Natural killer cell treated with Interleukin-12 subunit alpha and Interleukin-12 subunit beta and Interleukin-15 and Interleukin-18, amount 100 ng/mL, for 72 hours (primary cell): ENCODE results near the gene PLCG2. TPM values are rescaled to one million over a fixed set of nuclear protein-coding genes. Genes with fewer than 3 reads are reported as not detected.
A peak's percentile ranks its signal among the peaks of the same experiment; 100 is the strongest.

Experiments used
- ATAC-seq, 2 donors: fragments of 150-1000 bp; cut with Tn5 transposase in 1 of 2; sonication (Bioruptor Pico), chemical (Tn5 transposase) in 1 of 2; 2 replicates each; pipeline ENCODE4 v1.10.0; 2021
- DNase-seq: peaks from one replicate; pipeline ENCODE4 v3.0.0; 2022; ENCODE audit warnings: low spot score
- H3K27ac Mint-ChIP-seq, 2 donors: 1 replicate in 1 of 2; 2 replicates in 1 of 2; pipeline ENCODE4 v1.8.0; 2022; ENCODE audit warnings: mixed read lengths in 2 of 2, mild to moderate bottlenecking in 1 of 2, moderate library complexity in 1 of 2
- H3K27me3 Mint-ChIP-seq, 2 donors: 1 replicate in 1 of 2; 2 replicates in 1 of 2; pipeline ENCODE4 v1.8.0; 2022; ENCODE audit warnings: mixed read lengths in 2 of 2
- H3K36me3 Mint-ChIP-seq: one replicate; pipeline ENCODE4 v1.8.0; 2022; ENCODE audit warnings: mixed read lengths
- H3K4me1 Mint-ChIP-seq, 2 donors: 1 replicate in 1 of 2; 2 replicates in 1 of 2; pipeline ENCODE4 v1.8.0; 2022; ENCODE audit warnings: low read depth in 2 of 2, mixed read lengths in 2 of 2, mild to moderate bottlenecking in 1 of 2
- H3K4me3 Mint-ChIP-seq: one replicate; pipeline ENCODE4 v1.8.0; 2022; ENCODE audit warnings: mixed read lengths
- H3K9me3 Mint-ChIP-seq: 2 replicates; pipeline ENCODE4 v1.8.0; 2022; ENCODE audit warnings: mixed read lengths
- total RNA-seq, 2 donors: library from RNA; stranded (reverse); gene quantifications; one replicate each; pipeline ENCODE4 v1.2.3, GENCODE V29; 2022

Gene PLCG2
- total RNA-seq, 2 donors from 2014 or later = 73.4 to 101 TPM

GRCh38 chr16:81899601-81900000, 120.5 kb downstream of the PLCG2 start:
- Mint-ChIP-seq H3K4me3 (no peak overlapping the region), H3K27me3 (no peaks in the 10 kb centered on the region), H3K4me1 (peaks cover 0 to 12% of the 10 kb centered on the region in 2 donors), H3K9me3 (no peaks in the 10 kb centered on the region), H3K36me3 (peaks cover 11% of the 10 kb centered on the region), H3K27ac (no peak overlapping the region)
- DNase-seq (no peak), ATAC-seq (no peak)

GRCh38 chr16:81900014-81900413, 120.9 kb downstream of the PLCG2 start:
- Mint-ChIP-seq H3K4me1 (peaks cover 0 to 12% of the 10 kb centered on the region in 2 donors), H3K36me3 (peaks cover 9% of the 10 kb centered on the region), H3K9me3 (no peaks in the 10 kb centered on the region), H3K27me3 (no peaks in the 10 kb centered on the region), H3K27ac (no peak overlapping the region), H3K4me3 (no peak overlapping the region)
- DNase-seq (no peak), ATAC-seq (no peak)

- no peaks in the 10 kb centered on the region for H3K27me3 Mint-ChIP-seq
These were observed 121.4 kb downstream of the PLCG2 start for GRCh38 chr16:81900456-81900855.

GRCh38 chr16:81901484-81901883, 122.4 kb downstream of the PLCG2 start:
- peaks cover 0 to 12% of the 10 kb centered on the region in 2 donors for H3K4me1 Mint-ChIP-seq
- H3K27ac Mint-ChIP-seq = no peak overlapping the region
- DNase-seq (no peak), ATAC-seq (no peak)
- H3K9me3 Mint-ChIP-seq = no peaks in the 10 kb centered on the region
- no peaks in the 10 kb centered on the region for H3K27me3 Mint-ChIP-seq
- no peak overlapping the region for H3K4me3 Mint-ChIP-seq
- peaks cover 8% of the 10 kb centered on the region for H3K36me3 Mint-ChIP-seq

More at GRCh38 chr16:81900456-81900855, 121.4 kb downstream of the PLCG2 start:
- H3K4me3 Mint-ChIP-seq = no peak overlapping the region
- ATAC-seq (no peak), DNase-seq (no peak)
- no peak overlapping the region for H3K27ac Mint-ChIP-seq
- H3K36me3 Mint-ChIP-seq = peaks cover 8% of the 10 kb centered on the region
- H3K9me3 Mint-ChIP-seq = no peaks in the 10 kb centered on the region
- peaks cover 0 to 12% of the 10 kb centered on the region in 2 donors for H3K4me1 Mint-ChIP-seq

GRCh38 chr16:81902025-81902424, 122.9 kb downstream of the PLCG2 start:
- peaks cover 4% of the 10 kb centered on the region for H3K36me3 Mint-ChIP-seq
- no peaks in the 10 kb centered on the region for H3K9me3 Mint-ChIP-seq
- no peaks in the 10 kb centered on the region for H3K27me3 Mint-ChIP-seq
- DNase-seq (no peak), ATAC-seq (no peak)
- peaks cover 0 to 12% of the 10 kb centered on the region in 2 donors for H3K4me1 Mint-ChIP-seq
- no peak overlapping the region for H3K4me3 Mint-ChIP-seq
- no peak overlapping the region for H3K27ac Mint-ChIP-seq

GRCh38 chr16:81904320-81904719, 125.2 kb downstream of the PLCG2 start:
- Mint-ChIP-seq H3K36me3 (no peaks in the 10 kb centered on the region), H3K4me1 (peaks cover 0 to 15% of the 10 kb centered on the region in 2 donors), H3K27me3 (no peaks in the 10 kb centered on the region), H3K9me3 (no peaks in the 10 kb centered on the region), H3K4me3 (no peak overlapping the region), H3K27ac (no peak overlapping the region)
- ATAC-seq = no peak
- DNase-seq = no peak

GRCh38 chr16:81905277-81905676, 126.2 kb downstream of the PLCG2 start:
- ATAC-seq (no peak), DNase-seq (no peak)
- Mint-ChIP-seq H3K27ac (no peak overlapping the region), H3K4me3 (no peak overlapping the region), H3K9me3 (no peaks in the 10 kb centered on the region), H3K27me3 (no peaks in the 10 kb centered on the region), H3K4me1 (peaks cover 0 to 15% of the 10 kb centered on the region in 2 donors), H3K36me3 (no peaks in the 10 kb centered on the region)

GRCh38 chr16:81907681-81908080, 128.6 kb downstream of the PLCG2 start:
- Mint-ChIP-seq H3K27me3 (no peaks in the 10 kb centered on the region), H3K36me3 (no peaks in the 10 kb centered on the region), H3K27ac (no peak overlapping the region), H3K9me3 (no peaks in the 10 kb centered on the region), H3K4me3 (no peak overlapping the region), H3K4me1 (peaks cover 0 to 11% of the 10 kb centered on the region in 2 donors)
- DNase-seq = peak; percentile 12
- ATAC-seq = no peak

- no peak for DNase-seq
- Mint-ChIP-seq H3K36me3 (no peaks in the 10 kb centered on the region), H3K9me3 (no peaks in the 10 kb centered on the region), H3K4me3 (no peak overlapping the region), H3K27ac (peak overlapping the region in 1 of 2 donors; percentile 44), H3K4me1 (peaks cover 0 to 5% of the 10 kb centered on the region in 2 donors), H3K27me3 (no peaks in the 10 kb centered on the region)
- no peak for ATAC-seq
These were observed 129.6 kb downstream of the PLCG2 start for GRCh38 chr16:81908466-81909262.

- H3K27me3 Mint-ChIP-seq = no peaks in the 10 kb centered on the region
- no peaks in the 10 kb centered on the region for H3K36me3 Mint-ChIP-seq
- H3K9me3 Mint-ChIP-seq = no peaks in the 10 kb centered on the region
- H3K4me1 Mint-ChIP-seq = peaks cover 0 to 3% of the 10 kb centered on the region in 2 donors
- H3K27ac Mint-ChIP-seq = peak overlapping the region in 1 of 2 donors; percentile 17
- no peak overlapping the region for H3K4me3 Mint-ChIP-seq
- peak in 1 of 2 donors; percentile 13 for ATAC-seq
- DNase-seq = peak; percentile 57
These were observed 131.3 kb downstream of the PLCG2 start for GRCh38 chr16:81910366-81910885.

- DNase-seq (no peak), ATAC-seq (no peak)
- no peak overlapping the region for H3K4me3 Mint-ChIP-seq
- no peaks in the 10 kb centered on the region for H3K27me3 Mint-ChIP-seq
- H3K27ac Mint-ChIP-seq = no peak overlapping the region
- H3K4me1 Mint-ChIP-seq = peaks cover 0 to 3% of the 10 kb centered on the region in 2 donors
- H3K9me3 Mint-ChIP-seq = no peaks in the 10 kb centered on the region
- H3K36me3 Mint-ChIP-seq = no peaks in the 10 kb centered on the region
These were observed 133.3 kb downstream of the PLCG2 start for GRCh38 chr16:81912395-81912794.

GRCh38 chr16:81913222-81913621, 134.1 kb downstream of the PLCG2 start:
- Mint-ChIP-seq H3K27ac (no peak overlapping the region), H3K4me3 (no peak overlapping the region), H3K36me3 (no peaks in the 10 kb centered on the region), H3K4me1 (peaks cover 0 to 3% of the 10 kb centered on the region in 2 donors), H3K27me3 (no peaks in the 10 kb centered on the region), H3K9me3 (no peaks in the 10 kb centered on the region)
- DNase-seq (no peak), ATAC-seq (no peak)

GRCh38 chr16:81917375-81917774, 138.3 kb downstream of the PLCG2 start:
- Mint-ChIP-seq H3K27me3 (no peaks in the 10 kb centered on the region), H3K4me3 (no peak overlapping the region), H3K36me3 (peaks cover 15% of the 10 kb centered on the region), H3K9me3 (no peaks in the 10 kb centered on the region), H3K27ac (no peak overlapping the region), H3K4me1 (peaks cover 0 to 5% of the 10 kb centered on the region in 2 donors)
- DNase-seq (peak; percentile 13), ATAC-seq (no peak)

GRCh38 chr16:81918927-81919326, 139.8 kb downstream of the PLCG2 start:
- H3K9me3 Mint-ChIP-seq = no peaks in the 10 kb centered on the region
- H3K36me3 Mint-ChIP-seq = peaks cover 17% of the 10 kb centered on the region
- H3K27me3 Mint-ChIP-seq = no peaks in the 10 kb centered on the region
- ATAC-seq = no peak
- peaks cover 0 to 5% of the 10 kb centered on the region in 2 donors for H3K4me1 Mint-ChIP-seq
- DNase-seq = peak; percentile 8
- H3K4me3 Mint-ChIP-seq = no peak overlapping the region
- peak overlapping the region in 1 of 2 donors; percentile 16 for H3K27ac Mint-ChIP-seq
